Dedifferentiated amniotic fluid mesenchymal stem cell (primary cell): ENCODE data around the gene CDKN2C.
"Not testable (repeated sequence)": the region's sequence is repeated elsewhere in the genome, so short reads cannot be mapped to it uniquely, and the experiment has no call there.

Source experiments
- DNase-seq: peaks from one replicate; pipeline ENCODE4 v3.0.0-alpha.2; 2016; ENCODE audit errors: extremely low spot score

The CDKN2C gene

DNA sequence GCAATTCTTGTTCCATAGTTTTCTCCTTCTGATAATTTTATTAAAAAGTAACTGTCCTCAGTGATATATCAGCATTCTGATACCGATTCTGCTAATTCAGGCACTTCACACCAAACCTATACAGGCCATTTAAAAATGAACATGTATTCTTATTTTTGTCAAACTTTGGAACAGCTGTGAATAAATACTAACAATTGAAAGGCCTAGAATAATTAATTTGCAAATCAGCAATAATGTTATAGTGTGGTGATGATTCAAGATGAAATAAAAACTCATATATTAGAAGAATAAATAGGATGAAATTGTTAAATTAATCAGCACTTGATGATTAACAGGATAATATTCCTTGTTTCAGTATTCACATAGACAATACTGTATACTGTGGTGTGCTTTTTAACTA is 9.9 kb downstream of the CDKN2C start:
- DNase-seq = peak; percentile 12

GRCh38 chr1:50980505-50980904 is 10.5 kb downstream of the CDKN2C start:
- DNase-seq = no peak

DNA sequence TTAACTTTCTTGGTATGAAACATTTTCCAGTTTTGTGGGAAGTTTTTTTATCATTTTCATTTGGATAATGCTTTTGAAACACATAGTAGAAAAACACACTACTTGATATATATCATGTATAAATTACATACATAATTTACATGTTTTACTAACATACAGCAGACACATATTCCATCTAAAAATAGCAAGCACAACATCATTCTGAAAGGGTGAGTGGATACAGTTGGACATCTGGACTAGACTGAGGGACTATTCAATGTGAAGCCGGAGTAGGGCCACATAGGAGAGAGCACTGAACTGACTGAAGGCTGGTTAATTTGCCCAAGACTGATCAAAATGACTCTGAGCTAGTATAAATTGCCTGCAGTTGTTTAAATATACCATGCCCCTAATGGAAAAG is 11.7 kb downstream of the CDKN2C start:
- DNase-seq = no peak

GRCh38 chr1:50982611-50983010 is 12.6 kb downstream of the CDKN2C start:
- peak; percentile 6 for DNase-seq

- DNase-seq = peak; percentile 11
Measured at GRCh38 chr1:50983219-50983802, 13.3 kb downstream of the CDKN2C start.

DNA sequence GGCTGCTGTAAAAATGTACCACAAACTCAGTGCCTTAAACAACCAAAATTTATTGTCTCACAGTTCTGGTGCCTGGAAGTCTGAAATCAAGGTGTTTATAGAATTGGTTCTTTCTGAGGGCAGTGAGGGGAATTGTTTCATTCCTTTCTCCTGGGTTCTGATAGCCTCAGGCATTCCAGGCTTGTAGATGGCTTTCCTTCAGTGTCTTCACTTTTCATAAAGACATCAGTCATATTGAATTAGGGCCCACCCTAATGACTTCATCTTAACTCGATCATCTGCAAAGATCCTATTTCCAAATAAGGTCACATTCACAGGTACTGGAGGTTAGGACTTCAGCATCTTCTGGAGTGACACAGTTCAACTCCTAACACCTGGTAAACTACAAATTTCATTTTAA is 15.0 kb downstream of the CDKN2C start:
- no peak for DNase-seq

GRCh38 chr1:50986653-50987052 is 16.6 kb downstream of the CDKN2C start:
- no peak for DNase-seq

GRCh38 chr1:50989694-50990093 is 19.6 kb downstream of the CDKN2C start:
- DNase-seq = no peak

DNA sequence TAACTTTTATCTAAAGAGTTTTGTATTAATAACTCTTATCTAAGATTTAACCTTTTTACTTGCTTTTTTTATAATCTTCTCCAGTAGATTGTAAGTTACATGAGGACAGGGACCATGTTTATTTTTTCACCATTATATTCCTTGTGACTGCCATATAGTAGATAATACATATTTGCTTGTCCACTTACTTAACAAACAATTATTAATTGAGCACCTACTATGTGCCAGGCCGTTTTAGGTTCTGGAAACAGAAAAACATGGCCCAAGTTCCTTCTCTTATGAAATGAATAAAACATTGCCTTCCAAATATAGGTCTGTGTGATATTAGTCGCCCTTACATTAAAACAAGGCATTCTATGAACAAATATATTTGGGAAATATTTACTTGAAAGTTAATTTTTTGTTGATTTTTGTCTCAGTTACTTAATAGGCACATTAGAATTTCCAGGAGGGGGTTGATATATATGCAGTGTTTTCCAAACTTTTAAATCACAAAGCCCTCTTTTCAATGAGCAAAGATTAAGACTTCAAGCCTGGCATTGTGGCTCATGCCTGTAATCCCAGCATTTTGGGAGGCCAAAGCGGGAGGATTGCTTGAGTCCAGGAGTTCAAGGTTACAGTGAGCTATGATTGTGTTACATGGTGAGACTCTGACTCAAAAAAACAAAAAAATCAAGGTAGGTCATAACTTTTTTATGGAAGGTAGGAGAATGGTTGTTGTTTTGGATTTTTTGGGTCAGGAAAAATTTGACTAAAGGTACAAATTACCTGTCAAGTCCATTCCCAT is 22.7 kb downstream of the CDKN2C start:
- DNase-seq = no peak

DNA sequence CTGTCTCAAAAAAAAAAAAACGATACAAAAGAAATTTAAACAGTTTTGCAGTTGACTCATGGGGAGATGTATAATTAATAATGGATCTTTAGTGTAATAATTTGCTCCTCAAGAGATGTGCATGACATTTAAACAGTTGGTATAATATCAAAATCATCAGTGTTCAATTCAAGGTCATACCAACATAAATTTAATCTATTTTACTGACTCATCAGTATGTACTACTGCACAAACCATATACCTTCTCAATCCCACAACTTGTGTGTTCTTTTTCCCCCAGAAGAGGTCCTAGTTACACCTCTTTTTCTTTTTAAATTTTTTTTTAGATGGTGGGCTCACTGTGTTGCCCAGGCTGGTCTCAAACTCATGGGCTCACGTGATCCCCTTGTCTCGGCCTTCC is 23.6 kb downstream of the CDKN2C start:
- no peak for DNase-seq

GRCh38 chr1:50994997-50995396 is 25.0 kb downstream of the CDKN2C start:
- DNase-seq = no peak

GRCh38 chr1:50995651-50996050 is 25.6 kb downstream of the CDKN2C start:
- DNase-seq = no peak

DNA sequence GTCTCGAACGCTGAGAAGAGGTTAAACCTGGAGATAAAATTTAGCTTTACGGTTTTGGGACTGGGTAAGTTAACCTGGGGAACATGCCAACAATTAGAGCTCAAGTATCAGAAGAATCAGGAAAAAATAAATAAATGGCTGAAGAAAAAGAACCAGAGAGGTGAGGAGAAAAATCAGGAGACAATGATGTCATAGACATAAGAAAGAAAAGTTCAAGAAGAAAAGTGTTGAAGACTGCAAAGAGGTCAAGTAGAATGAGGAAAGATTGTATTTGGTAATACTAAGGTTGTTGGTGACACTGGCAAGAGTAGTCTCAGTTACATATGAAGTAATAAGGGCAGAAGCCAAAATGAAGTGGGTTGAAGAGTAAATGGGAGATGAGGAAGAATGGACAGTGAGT is 26.0 kb downstream of the CDKN2C start:
- no peak for DNase-seq

DNA sequence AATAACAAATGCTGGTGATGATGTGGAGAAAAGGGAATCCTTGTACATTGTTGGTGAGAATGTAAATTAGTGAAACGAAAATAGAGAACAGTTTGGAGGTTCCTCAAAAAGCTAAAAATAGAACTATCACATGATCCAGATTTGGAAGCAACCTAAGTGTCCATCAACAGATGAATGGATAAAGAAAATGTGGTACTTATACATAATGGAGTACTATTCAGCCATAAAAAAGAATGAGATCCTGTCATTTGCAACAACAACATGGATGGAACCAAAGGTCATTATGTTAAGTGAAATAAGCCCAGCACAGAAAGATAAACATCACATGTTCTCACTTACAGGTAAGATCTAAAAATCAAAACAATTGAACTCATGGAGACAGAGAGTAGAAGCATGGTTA is 29.3 kb downstream of the CDKN2C start:
- DNase-seq = not testable (repeated sequence)

- DNase-seq = no peak
Measured at GRCh38 chr1:51000160-51000559, 30.1 kb downstream of the CDKN2C start.

- no peak for DNase-seq
Measured at GRCh38 chr1:51000651-51001050, 30.6 kb downstream of the CDKN2C start.

DNA sequence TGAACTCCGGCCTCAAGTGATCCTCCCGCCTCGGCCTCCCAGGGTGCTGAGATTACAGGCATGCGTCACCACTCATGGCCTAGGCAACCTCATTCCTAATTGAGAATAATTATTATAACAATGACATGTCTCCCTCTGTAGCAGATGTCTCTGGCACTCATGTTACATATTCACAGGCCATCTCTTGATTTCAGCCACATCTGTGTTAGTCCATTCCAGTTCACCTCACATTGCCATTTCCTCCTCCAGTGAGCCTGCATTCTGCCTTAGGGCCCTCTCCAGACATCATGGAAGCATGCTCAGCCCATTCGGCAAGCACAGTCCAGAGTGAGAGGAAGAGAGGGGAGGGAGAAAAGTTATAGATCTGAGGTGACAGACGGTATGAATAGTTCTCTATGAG is 32.5 kb downstream of the CDKN2C start:
- DNase-seq = no peak

DNA sequence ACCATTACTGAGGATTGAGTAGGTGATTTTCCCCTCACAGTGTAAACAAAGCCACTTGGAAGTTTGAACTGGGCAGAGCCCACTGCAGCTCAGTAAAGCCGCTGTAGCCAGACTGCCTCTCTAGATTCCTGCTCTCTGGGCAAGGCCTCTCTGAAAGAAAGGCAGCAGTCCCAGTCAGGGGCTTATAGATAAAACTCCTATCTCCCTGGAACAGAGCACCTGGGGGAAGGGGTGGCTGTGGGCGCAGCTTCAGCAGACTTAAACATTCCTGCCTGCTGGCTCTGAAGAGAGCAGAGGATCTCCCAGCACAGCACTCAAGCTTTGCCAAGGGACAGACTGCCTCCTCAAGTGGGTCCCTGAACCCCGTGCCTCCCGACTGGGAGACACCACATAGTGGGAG is 35.5 kb downstream of the CDKN2C start:
- DNase-seq = not testable (repeated sequence)

- peak; percentile 8 for DNase-seq
Measured at GRCh38 chr1:51009381-51009780, 39.3 kb downstream of the CDKN2C start.

- DNase-seq = peak; percentile 11
Measured at GRCh38 chr1:51014878-51015277, 44.8 kb downstream of the CDKN2C start.

GRCh38 chr1:51019811-51020210 is 49.8 kb downstream of the CDKN2C start:
- DNase-seq = no peak
